HG02852 (cell line): ENCODE results near the gene TOMM34.

ENCODE experiments used
- ATAC-seq: cut with Tn5 transposase; IDR thresholded peaks from one replicate; pipeline ENCODE4 v1.9.1; 2021; ENCODE audit warnings: mild to moderate bottlenecking, moderate library complexity; ENCODE audit not compliant: unreplicated experiment

Gene TOMM34

GRCh38 chr20:44897133-44897532 lies 63.1 kb downstream of the TOMM34 start:
- ATAC-seq: no peak

DNA sequence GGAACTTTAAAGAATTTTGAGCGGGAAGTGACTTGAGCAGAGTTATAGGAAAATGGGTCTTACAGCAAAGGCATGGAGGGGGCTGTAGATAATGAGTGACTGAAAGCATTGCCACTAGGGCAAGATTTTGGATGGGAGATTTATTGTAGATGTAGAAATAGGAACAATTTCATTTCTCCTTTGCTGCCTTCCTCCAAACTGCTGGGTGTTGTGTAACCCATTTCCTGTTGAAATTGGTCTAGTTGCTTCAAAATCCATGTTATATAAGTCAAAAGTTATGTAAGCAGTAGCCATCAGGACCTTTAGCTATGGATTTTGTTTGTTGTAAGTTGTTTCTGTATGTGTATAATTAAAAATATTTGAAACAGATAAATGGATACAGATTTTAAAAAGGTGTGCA lies 63.6 kb downstream of the TOMM34 start:
- ATAC-seq: no peak

DNA sequence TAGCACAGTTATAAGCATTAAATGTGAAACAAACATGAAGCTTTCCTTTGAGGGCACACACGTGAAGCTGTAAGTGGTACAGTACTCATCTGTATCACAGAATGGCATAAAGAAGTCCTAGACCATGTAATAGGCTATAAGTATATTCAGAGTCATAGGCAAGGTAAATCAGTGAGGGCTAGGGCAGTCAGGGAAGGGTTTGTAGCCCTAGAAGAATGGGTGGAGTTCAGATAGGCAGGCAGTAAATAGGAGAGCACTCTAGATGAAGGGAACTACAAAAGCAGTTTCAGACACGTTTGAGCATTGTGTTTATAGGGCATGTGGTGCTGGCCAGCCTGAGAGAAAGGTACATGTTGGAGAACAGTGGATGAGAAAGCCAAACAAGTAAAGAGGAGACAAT lies 65.2 kb downstream of the TOMM34 start:
- no peak for ATAC-seq
